ENCODE measurements around the gene OR10H1. TPM values are rescaled to one million over a fixed set of nuclear protein-coding genes. Genes with fewer than 3 reads are reported as not detected.
"Not testable (repeated sequence)": the region's sequence is repeated elsewhere in the genome, so short reads cannot be mapped to it uniquely, and the experiment has no call there.

The OR10H1 gene
- total RNA-seq, 1 donor from 2014 or later, result not detected

GRCh38 chr19:15779756-15780476 lies 35.5 kb downstream of the OR10H1 start:
- Histone ChIP-seq H3K36me3 (ENCODE audit: control insufficient read depth, insufficient read depth, low read length) (no peaks in the 10 kb centered on the region), H3K27me3 (ENCODE audit: control insufficient read depth, insufficient read depth, low read length) (no peaks in the 10 kb centered on the region), H3K4me3 (ENCODE audit: low read depth, low read length) (no peak overlapping the region)
- no peak for TF ChIP-seq CTCF (IDR thresholded peaks at IDR 0.05; ENCODE audit: insufficient read depth, low read length, poor library complexity, severe bottlenecking)
- no peak for DNase-seq (ENCODE audit: low read depth)

GRCh38 chr19:15776991-15777970 lies 38.2 kb downstream of the OR10H1 start:
- DNase-seq (ENCODE audit: low read depth), result no peak
- no peak for TF ChIP-seq CTCF (IDR thresholded peaks at IDR 0.05; ENCODE audit: insufficient read depth, low read length, poor library complexity, severe bottlenecking)
- Histone ChIP-seq H3K27me3 (ENCODE audit: control insufficient read depth, insufficient read depth, low read length) (no peaks in the 10 kb centered on the region), H3K4me3 (ENCODE audit: low read depth, low read length) (no peak overlapping the region), H3K36me3 (ENCODE audit: control insufficient read depth, insufficient read depth, low read length) (no peaks in the 10 kb centered on the region)

- Histone ChIP-seq H3K4me3 (ENCODE audit: low read depth, low read length) (no peak overlapping the region), H3K36me3 (ENCODE audit: control insufficient read depth, insufficient read depth, low read length) (no peaks in the 10 kb centered on the region), H3K27me3 (ENCODE audit: control insufficient read depth, insufficient read depth, low read length) (no peaks in the 10 kb centered on the region)
- no peak for TF ChIP-seq CTCF (IDR thresholded peaks at IDR 0.05; ENCODE audit: insufficient read depth, low read length, poor library complexity, severe bottlenecking)
- DNase-seq (ENCODE audit: low read depth), result no peak
Observed at GRCh38 chr19:15776264-15776663, 39.2 kb downstream of the OR10H1 start.

- Histone ChIP-seq H3K27me3 (ENCODE audit: control insufficient read depth, insufficient read depth, low read length) (no peaks in the 10 kb centered on the region), H3K36me3 (ENCODE audit: control insufficient read depth, insufficient read depth, low read length) (no peaks in the 10 kb centered on the region), H3K4me3 (ENCODE audit: low read depth, low read length) (no peak overlapping the region)
- DNase-seq (ENCODE audit: low read depth), result no peak
- TF ChIP-seq CTCF (IDR thresholded peaks at IDR 0.05; ENCODE audit: insufficient read depth, low read length, poor library complexity, severe bottlenecking), result no peak
Observed at GRCh38 chr19:15775249-15775648, 40.2 kb downstream of the OR10H1 start.

GRCh38 chr19:15774159-15774558 lies 41.3 kb downstream of the OR10H1 start:
- H3K27me3 ChIP-seq (ENCODE audit: control insufficient read depth, insufficient read depth, low read length); H3K36me3 ChIP-seq (ENCODE audit: control insufficient read depth, insufficient read depth, low read length); DNase-seq (ENCODE audit: low read depth); H3K4me3 ChIP-seq (ENCODE audit: low read depth, low read length): not testable (repeated sequence)

GRCh38 chr19:15769586-15769985 lies 45.9 kb downstream of the OR10H1 start:
- Histone ChIP-seq H3K27me3 (ENCODE audit: control insufficient read depth, insufficient read depth, low read length) (no peaks in the 10 kb centered on the region), H3K36me3 (ENCODE audit: control insufficient read depth, insufficient read depth, low read length) (no peaks in the 10 kb centered on the region), H3K4me3 (ENCODE audit: low read depth, low read length) (no peak overlapping the region)
- no peak for TF ChIP-seq CTCF (IDR thresholded peaks at IDR 0.05; ENCODE audit: insufficient read depth, low read length, poor library complexity, severe bottlenecking)
- DNase-seq (ENCODE audit: low read depth), result no peak

Data from kidney epithelial cell (primary cell).